Natural killer cell (primary cell): ENCODE results near the gene KANSL1L. TPM values are rescaled to one million over a fixed set of nuclear protein-coding genes. Genes with fewer than 3 reads are reported as not detected.

Experiments
- ATAC-seq, 3 donors: fragments of 150-1000 bp in 2 of 3; fragments of 200-7000 bp in 1 of 3; cut with Tn5 transposase; 1 replicate in 1 of 3; 2 replicates in 2 of 3; pipeline ENCODE4 v1.10.0; 2021; ENCODE audit warnings: mild to moderate bottlenecking in 2 of 3, moderate library complexity in 2 of 3
- DNase-seq, 2 donors: peaks; one replicate each; pipeline versions ENCODE4 v3.0.0 to v3.0.0-alpha.2; 2013 to 2021; ENCODE audit warnings: mixed read lengths in 1 of 2
- H3K27ac ChIP-seq: one replicate; pipeline ENCODE4 v1.5.1; 2013; ENCODE audit warnings: mild to moderate bottlenecking, low read length
- H3K27me3 ChIP-seq: one replicate; pipeline ENCODE4 v1.6.1; 2013; ENCODE audit warnings: low read length; ENCODE audit not compliant: control insufficient read depth, insufficient read depth
- H3K36me3 ChIP-seq: one replicate; pipeline ENCODE4 v1.6.1; 2013; ENCODE audit warnings: low read length; ENCODE audit not compliant: control insufficient read depth, insufficient read depth
- H3K4me1 ChIP-seq: one replicate; pipeline ENCODE4 v1.6.1; 2013; ENCODE audit warnings: low read length; ENCODE audit not compliant: control insufficient read depth, insufficient read depth
- H3K4me3 ChIP-seq: one replicate; pipeline ENCODE4 v1.5.1; 2013; ENCODE audit warnings: low read length
- H3K9me3 ChIP-seq: one replicate; pipeline ENCODE4 v1.6.1; 2013; ENCODE audit warnings: low read length; ENCODE audit not compliant: control insufficient read depth, insufficient read depth
- H3K27ac Mint-ChIP-seq, 2 donors: one replicate each; pipeline ENCODE4 v1.8.0; 2022; ENCODE audit warnings: mild to moderate bottlenecking in 2 of 2, mixed read lengths in 2 of 2, moderate library complexity in 1 of 2
- H3K27me3 Mint-ChIP-seq, 2 donors: one replicate each; pipeline ENCODE4 v1.8.0; 2022; ENCODE audit warnings: low read depth in 2 of 2, mixed read lengths in 2 of 2
- H3K36me3 Mint-ChIP-seq: one replicate; pipeline ENCODE4 v1.8.0; 2022; ENCODE audit warnings: mixed read lengths
- H3K4me1 Mint-ChIP-seq, 2 donors: one replicate each; pipeline ENCODE4 v1.8.0; 2022; ENCODE audit warnings: mixed read lengths in 2 of 2
- H3K4me3 Mint-ChIP-seq: one replicate; pipeline ENCODE4 v1.8.0; 2022; ENCODE audit warnings: mild to moderate bottlenecking, moderate library complexity, mixed read lengths
- H3K9me3 Mint-ChIP-seq, 2 donors: one replicate each; pipeline ENCODE4 v1.8.0; 2022; ENCODE audit warnings: mixed read lengths in 2 of 2
- WGBS: methylation state at CpG from one replicate; pipeline ENCODE4 v1.1.7; 2013; ENCODE audit warnings: missing lambda C conversion rate; ENCODE audit not compliant: insufficient coverage; 5-methylcytosine and 5-hydroxymethylcytosine counted together
- intact Hi-C: fragments of 100-400 bp; cut with micrococcal nuclease; formaldehyde crosslinking; loops from one replicate; pipeline ENCODE4 v1.14.2; 2022
- total RNA-seq, 4 donors: library from RNA; stranded (reverse); fragments of 120-200 nt in 1 of 4; gene quantifications; one replicate each; pipeline versions ENCODE4 v1.2.3 to v1.2.4, GENCODE V29; 2013 to 2022
- TF ChIP-seq, protein P1 (sequence below): fragments of 200-600 bp; IDR thresholded peaks from one replicate; pipeline ENCODE4 v1.8.0; 2022; ENCODE audit warnings: antibody characterized with exemption

The KANSL1L gene
- total RNA-seq, 3 donors from 2014 or later (not counting 1 experiment from before 2014, with no cell fraction given) = 7.6 to 11.2 (median 9.5) TPM

DNA sequence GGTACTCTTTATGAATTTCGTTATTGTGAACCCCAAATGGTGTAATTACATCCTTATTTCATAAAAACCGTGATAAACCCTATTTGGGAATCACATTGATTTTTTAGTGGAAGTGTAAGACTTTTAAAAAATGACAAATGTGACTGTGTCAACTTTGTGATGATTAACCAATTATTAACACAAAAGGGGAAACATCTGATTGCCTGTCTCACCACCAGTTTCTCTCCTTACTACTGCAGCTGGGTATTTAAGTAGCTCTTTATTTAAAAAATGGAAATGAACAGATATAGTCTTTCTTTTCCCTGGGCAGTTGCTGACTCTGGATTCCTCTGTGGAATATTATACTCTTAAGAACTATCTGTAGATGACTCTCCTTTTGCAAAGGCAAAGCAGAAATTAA is 180.4 kb downstream of the KANSL1L start:
- H3K27me3 Mint-ChIP-seq = peaks cover 0 to 13% of the 10 kb centered on the region in 2 donors
- no peak overlapping the region for H3K27ac Mint-ChIP-seq
- H3K36me3 Mint-ChIP-seq = no peaks in the 10 kb centered on the region
- ATAC-seq (no peak), DNase-seq (no peak)
- H3K27ac ChIP-seq = no peak overlapping the region
- H3K36me3 ChIP-seq = no peaks in the 10 kb centered on the region
- H3K9me3 Mint-ChIP-seq = no peaks in the 10 kb centered on the region
- H3K4me1 Mint-ChIP-seq = no peaks in the 10 kb centered on the region
- no peak overlapping the region for H3K4me3 ChIP-seq
- TF ChIP-seq, protein P1, sequence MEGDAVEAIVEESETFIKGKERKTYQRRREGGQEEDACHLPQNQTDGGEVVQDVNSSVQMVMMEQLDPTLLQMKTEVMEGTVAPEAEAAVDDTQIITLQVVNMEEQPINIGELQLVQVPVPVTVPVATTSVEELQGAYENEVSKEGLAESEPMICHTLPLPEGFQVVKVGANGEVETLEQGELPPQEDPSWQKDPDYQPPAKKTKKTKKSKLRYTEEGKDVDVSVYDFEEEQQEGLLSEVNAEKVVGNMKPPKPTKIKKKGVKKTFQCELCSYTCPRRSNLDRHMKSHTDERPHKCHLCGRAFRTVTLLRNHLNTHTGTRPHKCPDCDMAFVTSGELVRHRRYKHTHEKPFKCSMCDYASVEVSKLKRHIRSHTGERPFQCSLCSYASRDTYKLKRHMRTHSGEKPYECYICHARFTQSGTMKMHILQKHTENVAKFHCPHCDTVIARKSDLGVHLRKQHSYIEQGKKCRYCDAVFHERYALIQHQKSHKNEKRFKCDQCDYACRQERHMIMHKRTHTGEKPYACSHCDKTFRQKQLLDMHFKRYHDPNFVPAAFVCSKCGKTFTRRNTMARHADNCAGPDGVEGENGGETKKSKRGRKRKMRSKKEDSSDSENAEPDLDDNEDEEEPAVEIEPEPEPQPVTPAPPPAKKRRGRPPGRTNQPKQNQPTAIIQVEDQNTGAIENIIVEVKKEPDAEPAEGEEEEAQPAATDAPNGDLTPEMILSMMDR = no peak
- WGBS = no CpG with 5 or more reads among the region's 2 CpGs
- H3K4me3 Mint-ChIP-seq = no peak overlapping the region
- H3K4me1 ChIP-seq = no peaks in the 10 kb centered on the region
- no peaks in the 10 kb centered on the region for H3K27me3 ChIP-seq
- H3K9me3 ChIP-seq = no peaks in the 10 kb centered on the region
- intact Hi-C loops = no loop called here

DNA sequence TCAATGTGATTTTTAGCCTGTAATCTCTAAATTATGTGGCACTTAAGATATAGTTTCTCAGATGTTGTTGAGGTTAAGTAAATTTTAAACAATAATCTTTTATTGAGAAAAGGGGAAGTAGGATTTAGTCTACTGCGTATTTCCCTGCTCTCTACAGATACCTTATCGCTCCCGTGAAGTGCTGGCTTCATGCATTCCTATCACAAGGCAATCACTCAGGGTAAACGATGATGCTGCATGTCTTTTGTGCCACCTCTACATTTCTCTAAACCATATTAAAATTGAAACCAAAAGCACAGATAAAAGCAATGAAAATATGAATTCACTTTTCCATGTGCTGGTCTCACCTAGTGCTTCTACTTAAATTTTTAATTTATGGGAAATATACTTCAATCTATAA is 183.2 kb downstream of the KANSL1L start:
- Mint-ChIP-seq H3K36me3 (no peaks in the 10 kb centered on the region), H3K27ac (no peak overlapping the region), H3K27me3 (peaks cover 0 to 8% of the 10 kb centered on the region in 2 donors), H3K4me3 (no peak overlapping the region), H3K9me3 (no peaks in the 10 kb centered on the region), H3K4me1 (no peaks in the 10 kb centered on the region)
- TF ChIP-seq, protein P1 = no peak
- Histone ChIP-seq H3K27ac (no peak overlapping the region), H3K4me1 (no peaks in the 10 kb centered on the region), H3K9me3 (no peaks in the 10 kb centered on the region), H3K36me3 (no peaks in the 10 kb centered on the region), H3K27me3 (no peaks in the 10 kb centered on the region), H3K4me3 (no peak overlapping the region)
- no peak for DNase-seq
- ATAC-seq = peak in 1 of 3 donors; percentile 74
- intact Hi-C loops = no loop called here
- WGBS = 26% methylated on average over 4 of the region's 4 CpGs

DNA sequence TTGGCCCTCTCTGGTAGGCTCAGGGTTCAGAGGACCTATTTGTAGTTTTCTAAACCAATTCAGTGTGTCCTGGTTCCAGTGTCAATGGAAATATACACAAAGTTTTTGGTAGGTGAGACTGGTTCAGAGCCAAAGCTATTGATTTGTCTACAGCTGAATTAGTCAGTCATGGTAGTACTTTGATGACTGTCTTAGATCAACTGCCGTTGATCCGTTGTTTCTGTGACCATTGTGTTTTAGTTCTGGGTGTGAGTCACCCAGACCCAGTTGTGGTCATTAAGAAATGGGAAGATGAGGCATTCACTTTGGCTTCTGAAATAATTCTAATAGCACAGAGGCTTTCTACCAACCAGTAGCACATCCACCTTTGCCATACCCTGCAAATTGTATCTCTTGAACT is 184.8 kb downstream of the KANSL1L start:
- no peak for DNase-seq
- intact Hi-C loops = no loop called here
- no peaks in the 10 kb centered on the region for H3K4me1 Mint-ChIP-seq

DNA sequence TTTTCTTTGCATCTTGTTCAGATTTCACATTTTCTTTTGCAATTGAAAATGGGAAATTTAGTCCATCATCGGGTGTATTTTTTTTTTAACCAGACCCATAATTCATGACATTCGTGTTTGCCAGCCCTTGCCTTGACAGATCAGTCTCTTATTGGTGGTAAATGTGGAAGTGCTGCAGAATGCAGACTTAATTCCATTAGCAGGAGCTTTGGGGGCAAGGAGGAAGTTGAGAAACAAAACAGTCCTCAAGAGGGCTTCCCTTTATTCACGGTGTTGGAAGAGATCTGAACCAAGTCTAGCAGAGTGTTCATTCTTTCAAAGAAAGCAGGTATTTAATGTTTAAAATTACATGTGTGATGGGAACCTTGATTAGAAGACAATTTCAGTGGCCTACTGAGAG is 185.3 kb downstream of the KANSL1L start:
- DNase-seq (no peak), ATAC-seq (no peak)
- WGBS = 42% methylated on average over 1 of the region's 3 CpGs
- Histone ChIP-seq H3K4me1 (no peaks in the 10 kb centered on the region), H3K36me3 (no peaks in the 10 kb centered on the region), H3K4me3 (no peak overlapping the region), H3K27me3 (no peaks in the 10 kb centered on the region), H3K27ac (no peak overlapping the region), H3K9me3 (no peaks in the 10 kb centered on the region)
- TF ChIP-seq, protein P1 = no peak
- Mint-ChIP-seq H3K4me3 (no peak overlapping the region), H3K27me3 (peaks cover 0 to 8% of the 10 kb centered on the region in 2 donors), H3K9me3 (no peaks in the 10 kb centered on the region), H3K4me1 (no peaks in the 10 kb centered on the region), H3K27ac (no peak overlapping the region), H3K36me3 (no peaks in the 10 kb centered on the region)
- intact Hi-C loops = no loop called here

More for the DNA sequence above, 184.8 kb downstream of the KANSL1L start:
- no peak for ATAC-seq
- no peaks in the 10 kb centered on the region for H3K27me3 ChIP-seq
- H3K27ac ChIP-seq = no peak overlapping the region
- no peaks in the 10 kb centered on the region for H3K9me3 ChIP-seq
- WGBS = 89% methylated on average over 2 of the region's 2 CpGs
- no peak overlapping the region for H3K4me3 ChIP-seq
- H3K27me3 Mint-ChIP-seq = peaks cover 0 to 8% of the 10 kb centered on the region in 2 donors
- H3K36me3 ChIP-seq = no peaks in the 10 kb centered on the region
- H3K9me3 Mint-ChIP-seq = no peaks in the 10 kb centered on the region
- no peaks in the 10 kb centered on the region for H3K36me3 Mint-ChIP-seq
- TF ChIP-seq, protein P1 = no peak
- no peak overlapping the region for H3K27ac Mint-ChIP-seq
- H3K4me1 ChIP-seq = no peaks in the 10 kb centered on the region
- H3K4me3 Mint-ChIP-seq = no peak overlapping the region
